NCI-H1048 (cell line): Measurements from ENCODE around the gene ZNF71.

ENCODE experiments used
- DNase-seq: peaks from one replicate; lab custom pipeline; 2025; lab: John Stamatoyannopoulos, UW

ZNF71 gene

DNA sequence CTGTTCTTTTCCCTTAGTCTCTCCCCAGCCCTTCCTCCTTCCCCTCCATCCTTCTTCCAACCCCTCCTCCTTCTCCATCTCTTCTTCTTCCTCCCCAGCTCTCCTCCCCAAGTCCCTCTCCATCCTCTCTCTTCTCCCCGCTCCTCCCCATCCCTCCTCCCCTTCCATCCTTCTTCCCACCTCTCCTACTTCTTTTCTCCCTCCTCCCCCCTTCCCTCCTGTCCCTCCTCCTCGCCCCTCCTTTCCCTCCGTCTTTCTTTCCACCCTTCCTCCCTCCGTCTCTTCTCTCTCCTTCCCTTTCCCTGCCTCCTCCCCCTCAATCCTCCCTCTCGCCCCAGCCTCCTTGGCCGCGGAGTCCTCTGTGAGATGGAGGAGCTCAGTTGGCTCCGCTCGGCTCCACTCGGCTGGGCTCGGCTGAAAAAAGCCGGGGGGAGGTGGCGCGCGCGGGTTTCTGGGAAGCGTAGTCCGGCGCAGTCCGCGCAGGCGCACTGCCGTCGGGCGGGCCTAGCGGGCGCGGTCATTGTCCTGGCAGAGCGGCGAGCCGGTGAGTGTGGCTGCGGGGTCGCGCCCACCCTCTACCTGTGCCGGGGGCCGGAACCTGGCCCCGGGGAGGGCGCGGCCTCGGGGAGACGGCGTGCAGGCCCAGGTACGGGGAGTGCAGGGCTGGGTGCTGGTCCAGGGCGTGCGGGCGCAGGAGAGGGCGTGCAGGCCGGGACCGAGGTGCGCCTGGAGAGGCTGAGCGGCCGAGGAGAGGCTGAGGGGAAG lies at the start of gene ZNF71:
Gene ZNF71, plus strand, starts transcription at position 520 of the 765 bp plus-strand sequence. CDS start 6,257 bp downstream, outside the sequence.
- DNase-seq = peak; percentile 68

DNA sequence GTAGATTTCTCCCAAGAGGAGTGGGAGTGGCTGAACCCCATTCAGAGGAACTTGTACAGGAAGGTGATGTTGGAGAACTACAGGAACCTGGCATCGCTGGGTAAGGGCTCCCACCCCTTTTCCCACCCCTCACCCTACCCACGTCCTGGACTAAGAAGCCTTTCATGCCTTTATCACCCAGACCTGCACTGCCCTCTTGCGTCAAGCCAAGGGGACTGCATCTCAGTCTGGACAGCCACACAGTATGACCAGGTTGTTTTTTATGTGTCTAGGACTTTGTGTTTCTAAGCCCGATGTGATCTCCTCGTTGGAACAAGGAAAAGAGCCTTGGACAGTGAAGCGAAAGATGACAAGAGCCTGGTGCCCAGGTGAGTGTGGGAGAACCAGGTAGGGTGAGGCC lies 47.6 kb upstream of the ZNF71 start:
- no peak for DNase-seq

DNA sequence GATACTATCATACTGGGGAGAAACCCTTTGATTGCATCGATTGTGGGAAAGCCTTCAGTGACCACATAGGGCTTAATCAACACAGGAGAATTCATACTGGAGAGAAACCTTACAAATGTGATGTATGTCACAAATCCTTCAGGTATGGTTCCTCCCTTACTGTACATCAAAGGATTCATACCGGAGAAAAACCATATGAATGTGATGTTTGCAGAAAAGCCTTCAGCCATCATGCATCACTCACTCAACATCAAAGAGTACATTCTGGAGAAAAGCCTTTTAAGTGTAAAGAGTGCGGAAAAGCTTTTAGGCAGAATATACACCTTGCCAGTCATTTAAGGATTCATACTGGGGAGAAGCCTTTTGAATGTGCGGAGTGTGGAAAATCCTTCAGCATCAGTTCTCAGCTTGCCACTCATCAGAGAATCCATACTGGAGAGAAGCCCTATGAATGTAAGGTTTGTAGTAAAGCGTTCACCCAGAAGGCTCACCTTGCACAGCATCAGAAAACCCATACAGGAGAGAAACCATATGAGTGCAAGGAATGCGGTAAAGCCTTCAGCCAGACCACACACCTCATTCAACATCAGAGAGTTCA lies 40.7 kb upstream of the ZNF71 start:
- no peak for DNase-seq

DNA sequence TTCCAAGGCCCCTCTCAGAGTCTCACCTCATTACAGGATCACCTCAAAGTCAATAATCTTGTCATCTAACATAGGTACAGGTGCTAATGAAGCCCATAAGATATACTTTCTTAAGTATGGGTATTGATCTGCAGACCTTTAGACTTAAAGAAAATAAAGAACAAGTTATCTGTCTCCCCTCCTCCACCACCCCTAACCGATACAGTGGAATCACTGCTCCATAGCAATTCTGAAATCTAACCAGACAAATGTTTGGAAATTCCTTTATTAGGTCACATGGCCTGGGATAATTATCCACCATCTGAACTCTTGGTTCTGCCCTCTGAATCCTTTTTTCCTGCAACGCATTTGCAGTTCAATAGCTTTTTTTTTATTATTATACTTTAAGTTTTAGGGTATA lies 32.3 kb upstream of the ZNF71 start:
- no peak for DNase-seq

DNA sequence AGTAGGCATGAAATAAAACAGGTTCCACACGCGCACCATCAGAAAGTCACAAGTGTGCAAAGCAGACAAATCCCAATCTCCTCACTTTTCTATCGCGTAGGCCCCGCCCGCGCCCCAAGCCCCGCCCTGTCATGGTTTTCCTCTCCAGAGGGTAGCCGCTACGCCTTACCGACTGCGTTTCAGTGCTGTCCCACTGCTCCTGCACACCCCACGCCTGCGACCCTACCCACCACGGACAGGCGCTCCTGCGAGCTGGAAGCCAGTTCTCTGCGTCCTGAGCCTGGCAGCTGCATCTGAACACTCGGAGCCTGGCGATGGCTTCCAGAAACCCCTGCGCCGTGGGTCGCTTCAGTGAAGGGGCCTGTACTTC lies 28.2 kb upstream of the ZNF71 start:
- DNase-seq = no peak

DNA sequence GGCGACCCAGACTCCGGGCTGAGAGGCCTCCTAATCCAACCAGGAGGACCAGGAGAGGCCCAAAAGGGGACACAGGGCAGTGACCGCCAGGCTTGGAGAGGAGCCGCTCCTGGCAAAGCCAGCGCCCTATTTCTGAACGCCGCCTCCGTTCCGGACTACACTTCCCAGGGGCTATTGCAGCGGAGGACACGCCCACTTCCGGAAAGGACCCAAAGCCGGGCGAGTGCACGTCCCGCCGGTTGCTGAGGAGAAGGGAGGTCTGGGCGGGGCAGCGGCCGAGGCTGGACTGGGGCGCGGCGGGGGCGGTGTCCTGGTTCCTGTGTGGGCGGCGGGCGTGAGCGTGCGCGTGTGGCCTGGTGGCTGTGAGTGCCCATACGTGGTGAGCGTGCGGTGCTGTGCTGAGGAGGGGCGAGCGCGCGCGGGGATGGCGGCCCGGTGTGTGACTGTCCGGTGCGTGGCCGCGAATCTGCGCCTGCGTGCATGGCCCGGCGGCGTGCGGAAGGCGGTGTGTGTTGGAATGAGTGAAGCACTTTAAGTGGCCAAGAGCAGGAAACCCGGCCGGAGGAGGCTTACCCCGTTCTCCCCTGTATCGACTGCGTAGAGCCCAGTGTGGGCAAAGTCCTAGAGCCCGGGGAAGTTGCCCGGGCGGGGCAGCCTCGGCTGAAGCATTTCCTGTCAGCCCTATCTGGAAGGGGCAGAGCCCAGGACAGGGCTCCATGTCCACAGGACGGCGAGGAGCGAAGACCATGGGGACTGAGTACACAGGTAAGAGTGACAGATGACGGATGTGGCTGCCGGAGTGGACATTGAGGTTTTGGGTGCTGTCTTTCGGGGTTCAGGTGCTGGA lies 27.6 kb upstream of the ZNF71 start, which contains the start of gene ZNF470:
Gene ZNF470, plus strand, starts transcription at position 195 of the 847 bp plus-strand sequence. CDS start 2,844 bp downstream, outside the sequence.
- peak; percentile 46 for DNase-seq

DNA sequence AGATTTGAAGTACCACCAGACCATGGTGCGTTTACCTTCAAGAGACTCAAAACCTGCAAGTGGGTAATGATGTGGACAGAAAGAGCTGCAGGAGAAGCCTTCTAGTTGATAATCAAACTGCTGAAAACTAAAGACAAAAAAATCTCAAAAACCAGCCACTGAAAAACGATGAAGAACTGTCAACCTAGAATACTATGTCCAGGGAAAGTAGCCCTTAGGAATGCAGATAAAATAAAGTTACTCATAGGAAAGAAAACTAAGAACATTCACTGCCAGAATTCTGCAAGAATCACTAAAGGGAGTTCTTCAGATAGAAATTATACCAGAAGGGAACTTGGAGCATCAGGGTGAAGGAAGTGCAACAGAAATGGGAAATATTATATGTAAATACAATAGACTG lies 22.5 kb upstream of the ZNF71 start:
- DNase-seq = no peak

DNA sequence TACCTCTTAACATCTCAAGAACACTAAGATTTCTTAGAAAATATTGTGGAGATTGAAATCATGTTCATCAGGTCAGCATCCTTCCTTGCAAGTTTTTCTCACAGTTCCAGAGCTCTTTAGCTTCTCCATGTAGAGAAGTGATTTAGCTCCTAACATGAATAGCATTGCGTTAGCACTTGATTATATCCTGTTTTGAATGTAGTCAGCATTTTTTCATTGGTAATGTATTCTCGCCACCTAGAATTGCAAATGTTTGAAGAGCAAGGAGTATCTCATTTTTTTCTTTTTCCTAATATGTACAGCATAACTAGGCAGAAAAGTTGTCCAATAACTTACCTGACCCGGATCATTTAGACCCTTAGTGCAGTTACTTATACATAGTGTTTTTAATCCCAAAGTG lies 21.2 kb upstream of the ZNF71 start:
- no peak for DNase-seq

DNA sequence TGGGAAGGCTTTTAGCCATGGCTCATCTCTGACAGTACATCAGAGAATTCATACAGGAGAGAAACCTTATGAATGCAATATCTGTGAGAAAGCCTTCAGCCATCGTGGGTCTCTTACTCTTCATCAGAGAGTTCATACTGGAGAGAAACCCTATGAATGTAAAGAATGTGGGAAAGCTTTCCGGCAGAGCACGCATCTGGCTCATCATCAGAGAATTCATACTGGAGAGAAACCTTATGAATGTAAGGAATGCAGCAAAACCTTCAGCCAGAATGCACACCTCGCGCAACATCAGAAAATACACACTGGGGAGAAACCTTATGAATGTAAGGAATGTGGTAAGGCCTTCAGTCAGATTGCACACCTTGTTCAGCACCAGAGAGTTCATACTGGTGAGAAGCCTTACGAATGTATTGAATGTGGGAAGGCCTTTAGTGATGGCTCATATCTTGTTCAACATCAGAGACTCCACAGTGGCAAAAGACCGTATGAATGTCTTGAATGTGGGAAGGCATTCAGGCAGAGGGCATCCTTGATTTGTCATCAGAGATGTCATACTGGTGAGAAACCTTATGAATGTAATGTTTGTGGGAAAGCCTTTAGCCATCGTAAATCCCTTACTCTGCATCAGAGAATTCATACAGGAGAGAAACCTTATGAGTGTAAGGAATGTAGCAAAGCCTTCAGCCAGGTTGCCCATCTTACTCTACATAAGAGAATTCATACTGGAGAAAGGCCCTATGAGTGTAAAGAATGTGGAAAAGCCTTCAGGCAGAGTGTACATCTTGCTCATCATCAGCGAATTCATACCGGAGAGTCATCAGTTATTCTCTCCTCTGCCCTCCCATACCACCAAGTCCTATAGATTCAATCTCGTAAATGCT lies 17.1 kb upstream of the ZNF71 start:
- DNase-seq = no peak

DNA sequence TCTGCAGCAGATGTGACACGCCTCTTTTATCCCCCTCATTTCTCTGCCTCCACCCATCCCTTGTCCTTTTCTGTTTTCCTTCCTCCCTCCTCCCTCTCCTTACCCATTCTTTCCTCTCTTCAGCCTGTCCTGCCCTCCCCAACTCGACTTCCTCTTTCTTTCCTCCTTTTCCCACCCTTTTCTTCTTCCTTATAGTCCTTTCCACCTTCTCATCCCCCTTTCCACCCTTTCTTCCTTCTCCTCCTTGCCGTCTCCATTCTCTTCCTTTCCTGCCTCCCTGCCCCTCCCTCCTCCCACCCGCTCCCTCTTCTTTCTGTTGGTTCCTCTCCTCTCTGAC lies 688 bp upstream of the ZNF71 start:
- no peak for DNase-seq

DNA sequence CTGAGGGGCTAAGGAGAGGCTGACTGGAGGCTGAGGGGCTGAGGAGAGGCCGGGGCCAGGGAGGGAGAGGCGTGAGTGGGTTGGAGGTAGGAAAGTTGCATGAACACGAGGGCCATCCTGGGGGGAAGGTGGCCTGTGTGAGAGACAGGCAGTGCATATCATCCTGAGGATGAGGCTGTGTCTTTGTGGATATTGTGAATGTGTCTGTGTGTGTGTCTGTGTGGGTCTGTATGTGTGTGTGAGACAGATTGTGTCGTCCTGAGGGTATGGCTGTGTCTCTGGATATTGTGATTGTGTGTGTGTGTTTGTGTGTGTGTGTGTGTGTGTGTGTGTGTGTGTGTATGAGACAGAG lies 422 bp downstream of the ZNF71 start:
- DNase-seq = no peak

DNA sequence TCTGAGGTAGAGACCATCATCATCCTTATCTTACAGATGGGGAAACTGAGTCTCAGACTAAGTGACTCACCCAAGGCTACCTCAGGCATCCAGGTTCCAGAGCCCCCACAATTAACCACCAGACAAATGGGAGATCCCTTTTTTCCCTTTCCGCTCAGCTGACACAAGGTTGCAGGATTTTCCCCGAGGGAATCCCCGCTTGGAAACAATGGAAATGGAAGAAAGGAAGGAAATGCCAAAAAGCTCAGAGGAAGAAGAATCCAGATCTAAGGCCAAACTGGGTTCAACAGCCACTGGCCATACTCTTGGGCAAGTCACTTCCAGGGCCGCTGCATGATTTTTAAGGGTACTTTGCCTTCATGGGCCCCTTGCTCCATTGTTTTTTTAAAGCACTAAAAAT lies 1.6 kb downstream of the ZNF71 start:
- DNase-seq = no peak

DNA sequence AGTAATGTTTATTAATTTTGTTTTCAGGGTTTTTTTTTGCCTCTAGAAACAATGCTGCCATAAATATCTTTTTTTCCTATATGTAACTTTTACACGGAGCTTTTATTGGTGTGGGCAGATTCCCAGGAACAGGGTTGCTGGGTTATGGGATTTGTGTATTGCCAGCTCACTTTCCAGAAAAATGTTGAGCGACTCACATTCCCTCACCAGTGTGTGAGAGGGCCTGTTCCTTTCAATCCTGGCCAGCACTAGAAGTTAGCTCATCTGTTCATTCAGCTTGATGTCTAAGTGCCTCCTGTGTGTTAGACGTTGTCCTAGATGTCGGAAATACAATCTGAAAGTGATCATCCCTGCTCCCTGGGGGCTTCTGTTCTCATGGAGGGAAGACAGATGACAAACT lies 2.6 kb downstream of the ZNF71 start:
- no peak for DNase-seq

DNA sequence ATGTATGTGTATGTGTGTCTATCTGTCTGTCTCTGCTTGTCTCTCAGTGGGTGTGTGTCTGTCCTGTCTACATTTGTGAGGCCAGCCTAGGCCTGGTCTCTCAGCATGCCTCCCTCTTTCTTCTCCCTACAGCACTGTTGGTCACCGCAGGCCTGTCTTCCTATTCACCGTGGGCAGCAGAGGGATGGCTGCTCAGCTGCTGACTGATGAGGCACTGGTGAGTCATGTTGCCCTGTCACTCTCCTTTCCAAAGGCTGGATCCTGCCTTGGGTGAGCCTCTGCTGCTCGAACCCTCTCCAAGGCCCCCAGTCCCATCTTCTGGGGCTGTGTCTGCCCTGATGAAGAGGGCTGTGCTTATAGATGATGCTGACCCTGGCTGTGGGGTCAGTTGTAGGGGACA lies 6.3 kb downstream of the ZNF71 start:
- DNase-seq = no peak

DNA sequence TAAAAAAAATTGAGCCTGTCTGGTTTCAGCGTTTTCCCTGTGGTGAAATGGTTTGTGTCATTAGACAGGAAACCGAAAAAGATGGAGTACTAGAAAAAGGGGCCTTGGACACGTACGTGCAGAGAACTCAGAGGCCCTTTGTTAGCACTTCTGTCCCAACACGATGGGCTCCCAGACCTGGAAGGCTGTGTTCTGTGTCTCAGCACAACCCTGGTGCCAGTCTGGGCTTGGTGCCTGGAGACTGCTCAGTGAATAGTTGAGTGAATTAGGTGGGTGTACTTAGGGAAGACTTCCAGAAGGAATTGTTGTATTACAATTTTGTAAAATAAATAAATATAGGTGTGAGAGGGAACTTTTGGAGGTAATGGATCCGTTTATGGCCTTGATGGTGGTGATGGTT lies 8.7 kb downstream of the ZNF71 start:
- DNase-seq = no peak

DNA sequence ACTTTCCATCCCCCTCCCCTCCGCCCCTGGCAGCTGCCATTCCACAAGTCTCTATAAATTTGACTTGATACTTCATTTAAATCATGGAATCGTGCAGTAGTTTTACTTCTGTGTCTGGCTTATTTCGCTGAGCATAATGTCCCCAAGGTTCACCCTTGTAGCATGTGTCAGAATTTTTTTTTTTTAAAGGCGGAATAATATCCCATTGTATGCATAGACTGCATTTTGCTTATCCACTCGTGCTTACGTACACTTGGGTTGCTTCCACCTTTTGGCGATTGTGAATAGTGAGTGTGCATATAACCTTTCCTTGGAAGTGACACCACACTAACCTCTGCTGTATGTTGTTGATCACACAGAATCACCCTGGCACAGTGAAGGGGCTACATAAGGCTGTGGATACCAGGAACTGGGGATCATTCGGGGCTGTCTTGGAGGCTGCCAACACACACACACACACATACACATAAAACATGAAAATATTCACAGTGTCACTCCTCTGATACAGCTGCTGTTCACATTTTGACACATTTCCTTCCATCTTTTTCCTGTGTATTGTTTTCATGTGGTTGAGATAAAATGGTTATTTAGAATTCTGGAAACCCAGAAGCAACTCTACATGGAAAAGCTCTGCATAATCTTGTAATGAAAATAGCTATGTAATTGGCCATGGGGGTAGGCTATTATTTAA lies 13.3 kb downstream of the ZNF71 start:
- no peak for DNase-seq

DNA sequence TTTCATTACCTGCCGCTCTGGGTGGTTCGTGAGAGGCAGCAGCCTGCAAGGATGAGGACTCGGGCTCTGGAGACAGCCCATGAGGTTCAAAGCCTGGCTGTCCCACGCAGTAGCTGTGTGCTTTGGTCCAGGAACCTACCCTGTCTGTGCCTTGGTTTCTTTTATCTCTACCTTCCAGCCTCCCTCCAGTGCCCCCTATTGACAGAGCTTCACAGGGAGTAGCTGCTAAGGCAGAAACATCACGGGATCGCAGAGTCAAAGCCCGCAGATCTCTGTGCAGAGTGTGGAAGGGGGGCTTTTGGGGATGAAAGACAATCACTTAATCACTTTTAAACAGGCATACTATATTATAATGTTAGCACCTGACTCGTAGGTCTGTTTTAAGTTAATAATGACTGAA lies 16.2 kb downstream of the ZNF71 start:
- no peak for DNase-seq

DNA sequence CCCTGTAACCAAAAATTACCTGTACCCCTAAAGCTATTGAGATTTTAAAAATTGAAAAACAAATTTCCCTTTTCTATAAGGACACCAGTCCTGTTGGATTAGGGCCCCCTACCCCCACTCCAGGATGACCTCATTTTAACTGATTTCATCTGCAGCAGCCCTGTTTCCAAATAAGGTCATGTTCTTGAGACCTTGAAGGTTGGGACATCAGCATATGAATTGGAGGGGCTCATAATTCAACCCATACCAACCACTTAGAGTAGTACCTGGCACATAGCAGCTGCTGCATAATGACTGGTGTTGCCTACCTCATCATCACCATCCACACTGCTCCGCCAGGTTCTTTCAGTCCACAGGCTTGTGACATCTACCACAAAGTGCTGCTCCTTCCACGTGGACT lies 17.6 kb downstream of the ZNF71 start:
- no peak for DNase-seq

DNA sequence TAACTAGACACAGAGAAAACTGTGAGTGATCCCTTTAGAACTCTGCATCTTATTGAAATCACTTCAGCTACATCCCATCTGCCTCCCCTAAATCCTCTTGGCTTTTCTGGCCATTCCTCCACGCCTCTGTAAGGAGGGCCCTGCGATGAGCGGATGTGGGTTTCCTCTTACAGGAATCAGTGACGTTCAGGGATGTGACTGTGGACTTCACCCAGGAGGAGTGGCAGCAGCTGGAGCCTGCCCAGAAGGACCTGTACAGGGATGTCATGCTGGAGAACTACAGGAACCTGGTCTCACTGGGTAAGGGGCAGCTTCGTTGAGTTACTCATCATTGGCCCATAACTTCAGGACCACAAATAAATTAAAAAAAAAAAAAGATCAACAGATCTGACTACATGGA lies 18.5 kb downstream of the ZNF71 start:
- DNase-seq = no peak

DNA sequence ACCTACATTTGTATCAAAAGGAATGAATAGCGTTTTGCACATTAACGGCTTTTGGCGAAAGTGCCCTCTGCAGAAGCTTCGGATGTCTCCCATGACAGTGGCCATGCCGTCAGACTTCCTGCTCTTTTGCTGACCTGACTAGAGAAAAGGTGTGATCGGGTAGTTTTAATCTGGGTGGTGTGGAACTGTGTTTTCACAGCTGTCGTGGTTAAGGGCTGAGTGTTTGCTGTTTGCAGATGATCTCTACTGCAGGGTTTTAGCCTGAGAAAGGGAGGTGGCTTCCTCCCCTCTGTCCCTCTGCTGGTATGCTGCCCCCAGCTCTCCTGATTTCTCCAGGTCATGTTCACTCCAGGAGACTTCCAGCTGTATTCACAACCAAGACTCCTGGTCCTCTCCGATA lies 22.4 kb downstream of the ZNF71 start:
- DNase-seq = no peak

DNA sequence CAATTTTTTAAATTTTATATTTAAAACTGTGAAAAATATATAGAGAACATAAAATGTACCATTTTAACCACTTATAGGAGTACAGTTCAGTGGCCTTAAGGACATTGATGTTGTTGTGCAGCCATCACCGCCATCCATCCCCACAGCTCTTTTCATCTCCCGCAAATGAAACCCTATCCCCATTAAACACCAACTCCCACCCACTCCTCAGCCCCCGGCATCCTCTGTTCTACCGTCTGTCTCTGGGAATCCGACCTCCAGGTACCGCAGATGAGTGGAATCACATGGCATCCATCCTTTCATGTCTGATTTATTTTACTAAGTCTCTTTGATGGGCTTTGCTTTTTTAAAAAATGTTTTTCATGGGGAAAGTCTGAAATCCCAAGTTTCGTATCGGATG lies 24.0 kb downstream of the ZNF71 start:
- no peak for DNase-seq

DNA sequence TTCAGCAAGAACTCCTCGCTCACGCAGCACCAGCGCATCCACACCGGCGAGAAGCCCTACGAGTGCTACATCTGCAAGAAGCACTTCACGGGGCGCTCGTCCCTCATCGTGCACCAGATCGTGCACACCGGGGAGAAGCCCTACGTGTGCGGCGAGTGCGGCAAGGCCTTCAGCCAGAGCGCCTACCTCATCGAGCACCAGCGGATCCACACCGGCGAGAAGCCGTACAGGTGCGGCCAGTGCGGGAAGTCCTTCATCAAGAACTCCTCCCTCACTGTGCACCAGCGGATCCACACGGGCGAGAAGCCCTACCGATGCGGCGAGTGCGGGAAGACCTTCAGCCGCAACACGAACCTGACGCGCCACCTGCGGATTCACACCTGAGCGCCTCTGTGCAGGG lies 27.3 kb downstream of the ZNF71 start:
- no peak for DNase-seq
